CD4-positive, alpha-beta T cell treated with Interleukin-10 for 1 hour (primary cell): ENCODE data around the gene PARD3B.

Experiments used
- DNase-seq: peaks from one replicate; pipeline ENCODE4 v3.0.0-alpha.2; 2020

Gene PARD3B

DNA sequence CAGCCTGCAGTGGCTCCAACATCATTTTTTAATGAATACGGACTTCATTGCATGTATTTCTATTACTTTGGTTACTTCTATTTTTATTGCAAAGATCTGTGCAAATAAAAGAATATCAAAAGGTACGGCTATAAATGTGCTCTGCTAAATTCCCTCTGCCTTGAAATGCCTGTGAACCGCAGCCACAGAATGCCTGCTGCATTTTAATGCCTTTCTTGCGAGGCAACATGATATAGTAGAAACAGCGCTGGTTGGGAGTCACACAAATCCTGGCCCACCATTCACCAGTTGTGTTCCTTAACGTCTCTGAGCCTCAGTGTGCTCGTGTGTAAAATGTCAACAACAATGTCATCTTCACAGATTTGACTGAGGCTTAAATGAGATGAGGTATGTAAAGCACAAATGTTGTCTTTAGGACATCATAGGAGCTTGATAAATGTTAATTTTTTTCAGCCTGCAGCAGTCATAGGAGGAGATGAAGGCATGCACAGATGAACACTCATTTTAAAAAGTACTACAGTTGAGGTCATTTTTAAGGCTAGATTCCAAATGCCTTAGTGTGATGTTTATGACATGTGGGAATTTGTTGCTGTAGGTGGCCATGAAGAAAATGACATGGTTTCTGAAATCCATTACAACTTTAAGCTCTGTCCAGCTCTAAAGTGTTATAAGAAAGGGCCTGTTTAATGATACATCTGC is 949.4 kb downstream of the PARD3B start:
- DNase-seq: no peak

DNA sequence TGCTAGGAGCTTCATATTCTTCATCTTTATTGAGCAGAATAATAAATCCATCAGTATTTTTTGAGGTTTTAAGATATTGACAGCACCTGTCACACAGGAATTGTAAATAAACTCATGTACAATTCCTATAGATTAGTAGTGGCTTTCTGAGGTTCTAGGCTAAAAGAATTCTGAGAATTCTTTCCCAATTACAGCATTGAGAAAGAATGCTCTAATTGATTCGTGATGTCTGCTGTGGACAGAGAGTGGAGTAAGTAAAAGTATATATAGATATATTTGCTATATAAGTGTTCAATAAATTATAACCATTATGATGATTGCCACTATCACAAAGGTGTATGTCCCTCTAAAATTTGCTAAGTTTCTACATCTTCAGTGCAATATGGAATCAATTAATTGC is 950.5 kb downstream of the PARD3B start:
- no peak for DNase-seq

DNA sequence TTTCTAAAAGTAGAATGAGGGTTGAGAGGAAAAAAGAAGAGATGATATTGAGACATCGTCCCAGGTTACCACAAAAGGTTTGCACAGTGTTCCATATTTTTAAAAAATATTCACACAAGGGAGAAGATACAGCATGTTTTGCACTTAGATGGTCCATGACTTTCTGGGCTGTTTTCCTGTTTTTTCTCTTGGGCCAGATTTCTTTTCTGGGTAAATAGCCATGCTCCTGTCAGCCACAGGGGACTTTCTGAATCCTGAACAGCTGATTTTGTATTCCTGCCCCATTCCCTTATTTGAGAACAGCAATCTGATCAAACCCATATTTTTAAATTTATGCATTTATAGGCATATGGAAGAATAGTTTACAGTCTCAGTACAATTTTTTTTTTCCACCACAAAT is 951.1 kb downstream of the PARD3B start:
- no peak for DNase-seq

DNA sequence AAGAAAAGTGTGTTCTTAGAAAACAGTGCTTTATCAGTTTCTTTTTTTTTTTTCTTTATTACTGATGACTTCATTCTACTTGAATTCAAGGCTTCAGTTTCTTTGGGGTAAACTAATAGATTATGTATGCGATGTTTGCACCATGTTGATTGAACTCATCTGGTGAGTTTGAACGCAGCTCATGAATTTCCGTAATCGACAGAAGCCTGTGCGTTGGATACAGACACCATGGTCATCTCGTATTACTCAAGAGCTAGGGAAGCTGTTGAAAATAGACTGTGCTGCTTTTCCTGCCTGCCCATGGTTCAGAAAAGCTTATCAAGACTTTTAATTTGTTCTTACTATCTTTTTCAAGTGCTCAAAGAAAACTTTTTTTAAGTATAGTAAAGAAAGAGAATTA is 951.5 kb downstream of the PARD3B start:
- DNase-seq: no peak

DNA sequence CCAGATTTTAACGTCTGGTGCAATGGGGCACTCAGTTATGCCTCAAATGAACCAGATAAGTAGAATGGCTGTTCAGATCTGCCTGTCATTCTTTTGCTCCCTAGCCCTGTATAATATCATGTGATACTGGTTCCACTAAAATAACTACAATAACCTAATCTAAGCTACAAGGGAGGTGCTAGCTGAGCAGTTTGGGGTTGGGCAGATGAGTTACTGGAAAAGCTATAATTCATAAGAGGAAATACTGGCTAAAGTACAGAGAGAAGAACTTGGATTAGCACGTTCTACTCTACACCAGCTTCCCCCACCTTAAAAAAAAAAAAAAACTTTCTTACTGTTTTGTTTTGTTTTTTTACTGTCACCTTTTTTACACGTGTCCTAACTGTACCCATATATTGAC is 953.7 kb downstream of the PARD3B start:
- no peak for DNase-seq

DNA sequence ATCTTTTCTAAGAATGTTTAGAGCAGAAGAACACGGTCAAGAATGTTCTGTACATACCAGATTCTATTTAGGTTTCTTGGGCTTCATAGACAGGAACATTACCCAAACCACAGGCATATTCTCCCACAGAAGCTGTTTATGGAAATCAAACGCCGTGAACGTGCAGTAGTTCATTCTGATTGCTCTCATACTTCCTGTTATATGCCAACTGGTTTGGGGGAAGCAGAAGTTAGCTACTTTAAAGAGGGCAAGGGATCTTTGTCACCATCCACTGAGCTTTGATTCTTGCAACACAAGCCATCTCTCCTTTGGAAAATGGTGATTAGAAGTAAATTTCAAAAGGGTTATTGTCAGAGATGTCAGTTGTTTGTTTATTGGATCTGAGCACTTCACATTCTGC is 954.8 kb downstream of the PARD3B start:
- no peak for DNase-seq

DNA sequence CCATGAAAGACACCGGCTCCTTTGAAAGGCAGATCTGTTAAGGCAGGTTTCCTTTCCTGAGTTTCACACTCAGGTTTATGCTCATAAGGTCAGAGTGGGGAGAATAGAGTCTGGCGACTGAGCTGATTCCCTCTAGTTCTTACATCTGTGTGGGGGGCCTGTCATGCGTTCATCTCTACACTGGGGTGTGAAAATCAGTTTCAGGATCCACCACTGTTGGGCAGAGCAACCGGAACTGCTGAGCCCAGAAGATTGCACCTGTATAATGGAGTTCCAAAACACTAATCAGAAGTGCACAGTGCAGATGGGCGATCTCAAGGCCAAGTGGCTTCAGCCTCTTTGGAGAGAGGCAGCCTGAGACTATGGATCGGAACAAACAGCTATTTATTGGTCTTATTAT is 955.7 kb downstream of the PARD3B start:
- no peak for DNase-seq

DNA sequence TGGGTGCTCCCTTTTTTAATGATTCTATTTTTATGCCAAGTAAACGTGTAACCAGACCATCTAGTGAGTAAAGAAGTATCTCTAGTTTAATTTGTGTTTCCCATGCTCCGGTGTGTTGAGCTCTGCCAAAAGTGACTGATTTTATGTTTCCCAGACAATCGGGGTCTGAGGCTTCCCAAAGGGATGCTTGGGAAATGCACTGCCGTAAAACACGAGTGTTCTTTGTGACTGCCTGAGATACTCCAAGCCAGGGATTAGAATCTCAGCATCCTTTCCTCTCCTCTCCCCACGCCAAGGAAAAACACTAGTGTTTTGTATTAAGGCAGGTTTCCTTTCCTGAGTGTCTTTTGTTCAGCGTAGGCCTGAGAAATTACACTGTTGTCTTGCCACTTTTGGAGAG is 956.6 kb downstream of the PARD3B start:
- no peak for DNase-seq

DNA sequence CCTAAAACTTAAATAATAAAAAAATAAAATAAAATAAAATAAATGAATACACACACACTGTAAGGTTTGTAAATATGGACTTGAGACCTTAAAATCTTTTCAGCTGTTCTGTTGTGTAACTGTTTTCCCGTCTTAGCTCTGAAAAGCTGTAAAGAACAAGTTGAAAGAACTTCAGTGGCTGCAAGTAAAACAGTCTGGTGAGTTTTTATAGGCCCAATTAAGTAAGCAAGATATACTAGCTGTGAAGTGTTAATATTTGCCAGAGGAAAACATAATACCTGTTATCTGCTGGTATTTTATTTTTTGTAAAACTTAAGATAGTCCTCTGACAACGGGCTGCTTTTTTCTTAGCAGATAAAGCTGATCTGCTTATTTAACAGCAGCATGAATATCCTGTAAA is 960.1 kb downstream of the PARD3B start:
- no peak for DNase-seq

DNA sequence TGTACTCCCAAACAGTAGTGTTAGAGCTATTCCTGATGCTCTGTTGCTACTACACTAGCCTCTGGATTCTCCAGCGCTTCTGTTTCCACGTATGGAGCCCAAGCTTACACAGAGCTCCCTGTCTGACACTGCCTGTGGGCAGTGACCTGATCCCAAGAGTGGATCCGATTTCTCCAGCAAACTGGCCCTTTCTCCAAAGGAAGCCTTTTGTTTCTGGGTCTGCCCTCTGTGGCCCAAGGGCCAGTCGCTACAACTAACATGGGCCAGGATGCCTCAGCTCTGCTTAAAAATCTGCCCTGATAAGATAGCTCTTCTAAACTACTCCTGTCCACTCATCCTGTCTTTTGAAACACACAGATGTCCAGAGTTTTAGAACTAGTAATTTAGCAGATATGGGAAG is 964.4 kb downstream of the PARD3B start:
- DNase-seq: no peak

DNA sequence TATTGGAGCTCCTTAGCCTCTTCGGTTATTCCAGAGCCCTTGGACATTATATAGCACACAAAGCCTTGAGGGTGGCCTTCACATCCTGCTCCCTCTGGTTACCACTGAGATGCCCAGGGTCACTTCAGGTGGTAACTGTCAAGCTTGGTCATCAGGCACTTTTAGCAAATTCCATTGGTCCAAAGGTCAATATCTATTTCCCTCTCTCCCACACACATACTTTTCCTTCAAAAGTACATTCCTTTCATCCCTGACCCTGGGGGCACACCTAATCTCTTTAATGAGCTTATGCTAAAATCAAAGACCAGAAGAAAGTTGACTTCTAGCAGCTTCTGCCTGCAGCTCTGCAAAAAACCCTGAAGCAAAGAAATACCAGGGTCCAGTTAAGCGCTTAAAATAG is 965.1 kb downstream of the PARD3B start:
- no peak for DNase-seq

DNA sequence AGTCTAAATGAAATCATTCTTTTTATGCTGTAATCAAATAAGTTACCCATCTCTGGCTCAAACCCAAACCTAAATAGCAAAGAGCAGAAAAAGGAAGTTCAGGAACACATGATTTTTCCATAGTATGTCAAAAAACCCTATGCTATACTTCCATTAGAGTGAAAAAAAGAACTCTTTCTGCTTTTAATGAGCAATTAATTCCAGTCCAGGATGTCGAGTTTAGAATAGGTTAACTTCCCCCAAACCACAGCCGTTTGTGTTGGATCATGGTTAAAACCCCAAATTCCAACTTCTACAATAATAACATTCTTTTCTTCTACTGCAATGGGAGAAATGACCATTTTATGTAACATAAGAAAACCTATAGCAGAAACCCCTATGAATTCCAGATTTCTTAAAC is 965.9 kb downstream of the PARD3B start:
- DNase-seq: no peak

DNA sequence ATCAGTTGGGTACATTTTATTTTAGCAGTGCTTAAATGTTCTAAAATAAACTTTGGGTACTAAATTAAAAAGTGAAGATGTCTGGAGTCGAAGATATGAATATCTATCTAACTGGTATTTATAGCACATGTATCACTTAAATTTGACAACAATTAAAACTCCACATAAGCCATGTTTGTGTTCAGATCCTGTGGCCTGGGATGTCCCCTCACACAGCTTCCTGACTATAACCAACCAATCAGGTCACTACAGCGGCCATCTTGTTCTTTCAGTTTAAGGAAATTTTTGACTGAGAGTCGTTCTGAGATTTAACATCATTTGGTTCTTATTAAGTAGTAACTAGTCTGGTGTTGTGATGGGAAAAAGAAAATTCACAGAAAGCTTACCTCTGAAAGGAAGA is 966.4 kb downstream of the PARD3B start:
- DNase-seq: no peak

DNA sequence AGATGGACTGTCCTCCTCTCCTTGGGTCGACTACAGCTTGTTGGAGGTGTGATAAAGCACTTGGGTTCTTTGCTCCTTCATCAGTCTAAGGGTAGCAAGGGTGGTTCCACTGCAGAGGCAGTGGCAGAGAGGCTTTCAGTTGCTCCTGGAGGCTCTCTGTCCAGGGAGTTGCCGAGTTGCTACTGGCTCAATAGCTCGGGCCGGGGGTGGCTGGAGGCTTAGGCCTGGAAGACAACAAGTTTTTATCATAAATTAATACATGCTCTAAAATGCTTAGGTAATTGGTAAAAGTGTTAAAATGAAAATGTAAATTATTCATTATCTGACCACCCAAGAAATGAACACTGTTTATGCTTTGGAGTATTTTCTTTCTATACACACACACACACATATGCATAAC is 975.0 kb downstream of the PARD3B start:
- DNase-seq: no peak

DNA sequence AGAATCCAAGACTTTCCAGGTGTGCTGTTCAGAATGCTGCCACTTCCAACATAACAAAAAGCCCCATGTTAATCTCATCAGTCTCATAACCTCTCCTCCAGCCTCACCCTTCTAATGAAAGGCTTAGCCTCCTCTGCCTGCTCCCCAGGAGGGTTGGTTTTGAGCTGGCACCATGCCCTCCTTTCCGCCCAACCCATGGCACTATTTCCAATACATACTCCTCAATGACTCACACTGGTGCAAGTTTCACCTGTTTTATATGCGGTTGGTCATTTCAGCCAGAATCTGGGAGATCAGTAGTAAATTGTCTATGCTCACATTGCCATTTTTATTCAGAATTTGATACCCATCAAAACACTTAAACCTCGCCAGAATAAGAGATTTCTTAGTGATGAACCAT is 979.4 kb downstream of the PARD3B start:
- DNase-seq: no peak

DNA sequence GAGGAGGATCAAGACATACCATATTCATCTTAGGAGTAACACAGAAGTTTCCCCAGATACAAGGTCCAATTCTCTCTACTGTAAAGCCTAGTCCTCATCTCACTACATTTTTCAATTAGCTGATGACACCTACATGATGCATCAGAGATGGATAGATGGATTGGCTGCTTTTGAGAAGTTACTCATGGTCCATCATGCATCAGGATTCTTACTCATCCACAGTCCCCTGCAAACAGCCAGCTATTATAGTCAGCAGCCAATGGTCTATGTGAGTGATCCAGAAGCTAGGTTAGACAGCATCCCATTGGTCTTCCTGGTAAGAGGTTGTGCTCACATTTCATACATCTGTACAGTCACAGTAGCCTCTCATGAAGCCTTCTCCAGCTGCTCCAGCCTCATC is 982.5 kb downstream of the PARD3B start:
- no peak for DNase-seq

DNA sequence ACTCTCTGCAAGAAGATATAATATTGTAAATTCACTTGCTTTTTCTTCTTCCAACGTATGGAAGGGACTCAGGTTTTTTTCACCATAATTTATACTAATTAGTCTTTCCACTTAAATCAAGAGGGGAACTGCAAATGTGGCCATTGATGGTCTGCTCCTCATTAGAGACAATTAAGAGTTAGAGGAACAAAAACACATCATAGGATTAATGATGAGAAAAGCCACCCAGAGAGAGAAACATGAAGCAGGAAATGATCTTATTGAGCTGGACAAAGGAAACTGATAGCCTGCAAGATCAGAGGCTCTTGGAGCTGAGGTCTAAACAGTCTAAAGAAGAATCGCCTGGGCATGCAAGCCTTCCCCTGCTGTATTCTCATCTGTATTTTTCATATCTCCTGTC is 985.8 kb downstream of the PARD3B start:
- no peak for DNase-seq

DNA sequence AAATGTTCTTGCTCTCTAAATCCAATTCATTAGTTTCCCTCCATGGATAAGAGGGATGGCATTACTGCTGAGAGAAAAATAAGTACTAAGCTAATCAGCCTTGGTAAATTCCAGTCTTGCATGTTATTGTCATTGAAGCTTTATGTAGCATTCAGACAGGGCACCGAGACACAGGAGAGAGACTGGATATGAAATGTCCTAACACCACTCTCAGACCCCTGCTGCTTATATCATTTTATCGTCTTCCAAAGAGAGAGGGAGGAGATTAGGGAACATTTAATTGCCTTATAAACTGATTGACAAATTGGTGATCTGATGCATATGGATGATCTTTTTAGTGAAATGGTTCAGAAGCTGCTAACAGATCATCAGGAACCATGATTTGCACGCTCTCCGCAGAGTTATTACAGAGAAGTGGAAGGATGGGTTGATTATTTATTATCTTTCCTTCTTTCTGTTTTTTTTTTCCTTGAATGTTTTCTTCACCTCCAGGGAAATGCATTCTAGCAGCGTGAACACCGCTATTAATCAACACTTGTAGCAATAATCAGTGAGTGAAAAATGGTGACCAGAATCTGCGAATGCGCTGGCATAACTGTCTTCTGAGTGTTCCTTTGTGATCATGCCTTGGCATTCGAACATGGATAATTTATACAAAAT is 986.3 kb downstream of the PARD3B start:
- no peak for DNase-seq

DNA sequence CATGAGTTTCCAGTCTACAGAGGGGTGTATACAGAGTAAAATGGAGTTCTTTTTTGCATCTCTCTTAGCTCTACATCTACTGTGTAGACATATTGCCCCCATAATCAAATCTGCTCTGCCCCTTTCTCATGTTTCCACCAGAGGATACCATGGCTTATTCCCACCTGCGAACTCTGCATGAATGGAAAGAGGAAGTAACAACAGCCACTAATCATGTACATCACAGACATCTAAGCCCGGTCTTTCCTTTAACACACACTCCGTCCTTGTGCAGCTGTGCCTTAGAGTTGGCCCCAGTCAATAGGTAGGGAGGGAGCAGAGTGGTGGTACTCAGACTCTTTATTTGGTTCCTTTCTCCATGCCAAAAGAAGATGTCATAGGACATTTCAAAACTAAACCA is 989.7 kb downstream of the PARD3B start:
- no peak for DNase-seq

DNA sequence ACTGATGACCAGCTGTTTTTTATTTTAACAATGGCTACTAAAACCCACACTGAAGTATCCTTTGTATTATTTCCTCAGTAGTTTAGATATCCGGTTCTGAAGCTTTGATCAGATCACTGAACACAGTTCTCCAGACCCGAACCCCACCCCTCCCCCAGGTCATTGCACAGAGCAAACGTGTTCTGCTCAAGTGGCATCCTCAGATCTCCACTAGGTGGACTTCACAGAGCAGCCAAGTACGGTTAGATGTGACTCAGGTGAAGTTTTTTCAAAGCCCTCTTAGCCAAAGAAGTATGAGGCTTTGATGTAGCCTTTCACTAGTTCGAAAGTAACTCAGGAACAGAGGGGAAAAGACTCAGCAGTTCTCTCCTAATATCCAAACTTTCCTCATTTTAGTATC is 994.3 kb downstream of the PARD3B start:
- no peak for DNase-seq

DNA sequence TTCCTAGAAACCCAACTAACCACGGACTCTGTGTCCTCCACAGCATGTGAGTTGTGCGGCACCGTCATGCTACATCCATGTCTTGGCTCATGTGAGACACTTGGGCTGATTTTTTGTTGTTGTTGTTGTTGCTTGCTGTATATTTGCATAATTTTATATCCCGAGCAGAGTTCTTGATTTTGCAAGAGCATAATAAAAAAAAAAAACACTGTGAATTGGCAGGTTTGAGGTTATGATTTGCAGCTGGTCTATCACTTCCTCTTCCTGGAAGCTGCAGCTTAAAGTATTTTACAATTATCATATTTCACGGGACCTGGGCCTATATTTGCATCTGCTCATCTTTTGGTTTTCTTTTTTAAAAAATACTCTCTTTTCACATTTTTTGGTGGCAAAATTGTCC is 994.8 kb downstream of the PARD3B start:
- DNase-seq: no peak

DNA sequence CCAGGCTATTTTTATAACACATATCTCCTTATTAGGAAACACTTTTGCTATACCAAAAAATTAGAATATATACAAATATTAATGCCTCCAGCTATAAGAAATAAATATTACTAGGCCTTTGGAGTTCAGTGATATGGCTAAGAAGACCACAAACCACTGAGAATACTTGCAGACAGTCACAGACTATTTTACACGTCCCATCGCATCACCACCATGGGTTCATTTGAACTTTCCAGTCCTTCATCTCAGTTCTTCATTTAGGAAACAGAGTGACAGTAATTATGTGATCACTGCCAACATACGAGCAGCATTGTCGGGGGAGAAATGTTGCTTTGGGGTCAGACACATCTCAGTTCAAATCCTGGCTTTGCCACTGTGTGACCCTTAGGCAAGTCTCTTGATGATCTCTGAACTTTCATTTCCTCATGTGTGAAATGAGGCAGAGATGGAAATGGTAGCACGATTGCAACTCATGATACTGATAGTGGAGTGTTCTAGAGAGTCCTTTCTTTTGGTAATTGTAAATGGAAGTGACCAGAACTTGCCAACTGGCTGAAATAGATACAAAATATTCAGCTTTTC is 998.1 kb downstream of the PARD3B start:
- no peak for DNase-seq

DNA sequence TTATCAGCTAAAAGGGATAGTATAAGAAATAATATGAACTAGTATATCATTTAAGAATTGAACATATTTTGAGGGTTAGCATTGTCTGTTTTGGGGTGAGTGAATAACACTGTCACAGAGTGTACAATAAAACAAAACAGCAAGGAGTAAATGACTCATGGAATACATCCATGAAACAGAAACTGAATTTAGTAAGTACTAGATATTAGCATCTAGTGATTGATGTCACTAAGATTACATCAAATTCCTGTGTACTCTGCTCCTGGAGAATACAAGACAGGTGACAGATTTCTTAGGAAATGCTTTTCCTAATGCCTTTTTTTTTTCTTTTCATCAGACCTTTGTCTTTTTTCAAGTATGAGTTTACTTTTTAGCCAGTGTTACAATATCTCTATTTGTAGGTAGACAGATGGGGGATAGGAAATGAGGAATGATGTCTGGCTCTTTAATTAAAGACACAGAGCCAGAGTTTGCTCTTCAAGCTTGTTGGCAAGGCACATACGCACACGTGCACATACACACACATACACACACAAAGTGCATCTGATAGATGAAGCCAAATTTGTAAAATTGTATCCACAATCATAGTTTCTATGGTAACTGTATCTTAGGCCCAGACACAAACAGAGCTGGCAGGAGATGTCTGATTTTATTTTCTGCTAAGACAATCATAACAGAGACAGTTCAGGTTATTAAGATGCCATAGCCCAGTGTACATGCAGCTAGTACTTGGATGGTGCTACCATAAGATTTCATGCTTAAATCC is 998.8 kb downstream of the PARD3B start:
- DNase-seq: no peak
